SJSA1 (cell line): ENCODE measurements around the gene GREB1. TPM values are rescaled to one million over a fixed set of nuclear protein-coding genes. Genes with fewer than 3 reads are reported as not detected.
"Not testable (repeated sequence)": the region's sequence is repeated elsewhere in the genome, so short reads cannot be mapped to it uniquely, and the experiment has no call there.

Experiments used
- DNase-seq, 2 experiments: peaks; one replicate each; pipeline ENCODE4 v3.0.0-alpha.2; 2015 to 2020; ENCODE audit warnings: low spot score in 2 of 2, low read depth in 1 of 2
- H3K27ac ChIP-seq: fragments of 250-450 bp; sonication (Bioruptor Pico); 2 replicates; pipeline ENCODE4 v1.5.1; 2020; ENCODE audit warnings: mild to moderate bottlenecking, moderate library complexity
- H3K27me3 ChIP-seq: fragments of 250-450 bp; sonication (Bioruptor Pico); replicated peaks from 2 replicates; pipeline ENCODE4 v1.5.1; 2020; ENCODE audit warnings: mild to moderate bottlenecking, moderate library complexity
- H3K36me3 ChIP-seq: fragments of 250-450 bp; sonication (Bioruptor Pico); 2 replicates; pipeline ENCODE4 v1.5.1; 2020; ENCODE audit warnings: mild to moderate bottlenecking
- H3K4me1 ChIP-seq: fragments of 250-450 bp; sonication (Bioruptor Pico); replicated peaks from 2 replicates; pipeline ENCODE4 v1.6.1; 2021; ENCODE audit warnings: mild to moderate bottlenecking
- H3K4me3 ChIP-seq: fragments of 250-450 bp; sonication (Bioruptor Pico); 2 replicates; pipeline ENCODE4 v1.5.1; 2020; ENCODE audit warnings: mild to moderate bottlenecking
- H3K9me3 ChIP-seq: fragments of 250-450 bp; sonication (Bioruptor Pico); replicated peaks from 2 replicates; pipeline ENCODE4 v1.5.1; 2020; ENCODE audit warnings: mild to moderate bottlenecking
- total RNA-seq: library from RNA; depleted of rRNA; stranded (reverse); fragments of >200 nt; shearing (Covaris generic); gene quantifications from 2 replicates; pipeline ENCODE4 v1.2.3, GENCODE V29; 2014

GREB1 gene
- total RNA-seq, 1 experiment from 2014 or later, result not detected

GRCh38 chr2:11652553-11652952 is 118.7 kb downstream of the GREB1 start:
- H3K36me3 ChIP-seq, result no peaks in the 10 kb centered on the region
- H3K4me3 ChIP-seq, result no peak overlapping the region
- no peak overlapping the region for H3K27ac ChIP-seq
- peaks cover 16% of the 10 kb centered on the region; the same call in 1 of the 2 replicates for H3K27me3 ChIP-seq
- H3K4me1 ChIP-seq, result no peaks in the 10 kb centered on the region
- no peak for DNase-seq
- H3K9me3 ChIP-seq, result no peaks in the 10 kb centered on the region; the same call in 1 of the 2 replicates

GRCh38 chr2:11655495-11655894 is 121.7 kb downstream of the GREB1 start:
- no peaks in the 10 kb centered on the region; the same call in 1 of the 2 replicates for H3K9me3 ChIP-seq
- H3K4me1 ChIP-seq, result no peaks in the 10 kb centered on the region
- H3K27me3 ChIP-seq, result peaks cover 13% of the 10 kb centered on the region; the same call in 1 of the 2 replicates
- no peaks in the 10 kb centered on the region for H3K36me3 ChIP-seq
- no peak overlapping the region for H3K4me3 ChIP-seq
- no peak for DNase-seq
- H3K27ac ChIP-seq, result no peak overlapping the region

DNA sequence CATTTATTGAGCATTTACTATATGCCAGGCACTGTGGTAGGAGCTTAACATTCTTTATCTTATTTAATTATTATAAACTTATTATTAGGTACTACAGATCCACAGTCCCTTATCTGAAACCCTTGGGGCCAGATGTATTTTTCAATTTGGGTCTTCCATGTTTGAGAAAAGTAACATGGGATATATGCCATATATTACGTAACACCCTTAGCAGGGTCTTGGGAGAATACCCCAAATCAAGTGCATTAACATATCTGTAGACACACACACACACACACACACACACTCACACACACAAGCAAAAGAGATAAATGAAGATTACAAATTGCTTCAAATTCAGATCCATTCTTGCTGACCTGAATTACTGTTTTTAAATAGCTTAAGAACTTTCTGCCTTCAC is 122.4 kb downstream of the GREB1 start:
- H3K27ac ChIP-seq, result no peak overlapping the region
- H3K4me1 ChIP-seq, result no peaks in the 10 kb centered on the region
- H3K36me3 ChIP-seq, result no peaks in the 10 kb centered on the region
- H3K4me3 ChIP-seq, result no peak overlapping the region
- DNase-seq, result no peak
- H3K27me3 ChIP-seq, result peaks cover 13% of the 10 kb centered on the region; the same call in 1 of the 2 replicates
- no peaks in the 10 kb centered on the region; the same call in 1 of the 2 replicates for H3K9me3 ChIP-seq

DNA sequence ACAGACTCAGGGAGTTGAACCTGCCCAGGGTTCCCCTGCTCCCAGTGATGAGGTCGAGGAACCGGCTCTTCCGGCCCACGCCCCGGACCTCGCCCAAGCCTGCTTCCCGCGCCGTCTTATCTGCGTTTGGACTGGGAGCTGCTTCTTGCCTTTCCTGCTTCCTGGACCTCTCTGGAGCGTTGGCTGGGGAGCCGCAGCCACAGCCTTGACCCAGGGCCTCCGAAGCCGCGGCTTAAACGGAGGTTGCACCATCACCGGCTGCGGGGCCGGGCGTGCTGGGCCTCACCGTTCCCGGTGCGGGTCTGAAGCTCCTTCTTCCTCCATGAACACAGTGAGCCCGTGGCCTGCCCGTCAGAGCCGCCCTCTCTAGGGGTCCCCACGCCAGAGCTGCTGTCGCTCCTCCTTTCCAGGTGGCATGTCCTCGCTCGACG is 122.8 kb downstream of the GREB1 start:
- Histone ChIP-seq H3K4me3 (no peak overlapping the region), H3K4me1 (no peaks in the 10 kb centered on the region), H3K9me3 (no peaks in the 10 kb centered on the region), H3K27me3 (peaks cover 11% of the 10 kb centered on the region; the same call in 1 of the 2 replicates), H3K27ac (no peak overlapping the region), H3K36me3 (no peaks in the 10 kb centered on the region)
- no peak for DNase-seq

GRCh38 chr2:11657195-11657594 is 123.3 kb downstream of the GREB1 start:
- Histone ChIP-seq H3K4me3 (no peak overlapping the region), H3K27me3 (peaks cover 7% of the 10 kb centered on the region; the same call in 1 of the 2 replicates), H3K27ac (no peak overlapping the region), H3K4me1 (no peaks in the 10 kb centered on the region), H3K9me3 (0 out of 2 replicates have a peak, but pooled peaks cover 4% of the 10 kb centered on the region), H3K36me3 (no peaks in the 10 kb centered on the region)
- no peak for DNase-seq

GRCh38 chr2:11657646-11658045 is 123.8 kb downstream of the GREB1 start:
- H3K9me3 ChIP-seq, result 0 out of 2 replicates have a peak, but pooled peaks cover 4% of the 10 kb centered on the region
- H3K36me3 ChIP-seq, result no peaks in the 10 kb centered on the region
- H3K27me3 ChIP-seq, result 0 out of 2 replicates have a peak, but pooled peaks cover 7% of the 10 kb centered on the region
- no peak overlapping the region for H3K4me3 ChIP-seq
- no peak for DNase-seq
- H3K27ac ChIP-seq, result no peak overlapping the region
- H3K4me1 ChIP-seq, result no peaks in the 10 kb centered on the region

GRCh38 chr2:11658208-11659114 is 124.6 kb downstream of the GREB1 start:
- Histone ChIP-seq H3K36me3 (no peaks in the 10 kb centered on the region), H3K4me1 (no peaks in the 10 kb centered on the region)

GRCh38 chr2:11659115-11659475 is 125.2 kb downstream of the GREB1 start:
- DNase-seq, result no peak

More at GRCh38 chr2:11658208-11659114, 124.6 kb downstream of the GREB1 start:
- H3K4me3 ChIP-seq, result no peak overlapping the region
- DNase-seq, result no peak
- no peak overlapping the region for H3K27ac ChIP-seq
- 0 out of 2 replicates have a peak, but pooled peaks cover 4% of the 10 kb centered on the region for H3K9me3 ChIP-seq
- 0 out of 2 replicates have a peak, but pooled peaks cover 7% of the 10 kb centered on the region for H3K27me3 ChIP-seq

GRCh38 chr2:11659851-11660250 is 126.0 kb downstream of the GREB1 start:
- Histone ChIP-seq H3K27ac (no peak overlapping the region), H3K4me1 (no peaks in the 10 kb centered on the region), H3K9me3 (0 out of 2 replicates have a peak, but pooled peaks cover 4% of the 10 kb centered on the region), H3K36me3 (no peaks in the 10 kb centered on the region), H3K4me3 (no peak overlapping the region), H3K27me3 (0 out of 2 replicates have a peak, but pooled peaks cover 7% of the 10 kb centered on the region)
- DNase-seq, result no peak

More at GRCh38 chr2:11659115-11659475, 125.2 kb downstream of the GREB1 start:
- no peaks in the 10 kb centered on the region for H3K36me3 ChIP-seq
- 0 out of 2 replicates have a peak, but pooled peaks cover 4% of the 10 kb centered on the region for H3K9me3 ChIP-seq
- H3K27me3 ChIP-seq, result 0 out of 2 replicates have a peak, but pooled peaks cover 7% of the 10 kb centered on the region
- H3K4me3 ChIP-seq, result no peak overlapping the region
- H3K27ac ChIP-seq, result no peak overlapping the region
- no peaks in the 10 kb centered on the region for H3K4me1 ChIP-seq

DNA sequence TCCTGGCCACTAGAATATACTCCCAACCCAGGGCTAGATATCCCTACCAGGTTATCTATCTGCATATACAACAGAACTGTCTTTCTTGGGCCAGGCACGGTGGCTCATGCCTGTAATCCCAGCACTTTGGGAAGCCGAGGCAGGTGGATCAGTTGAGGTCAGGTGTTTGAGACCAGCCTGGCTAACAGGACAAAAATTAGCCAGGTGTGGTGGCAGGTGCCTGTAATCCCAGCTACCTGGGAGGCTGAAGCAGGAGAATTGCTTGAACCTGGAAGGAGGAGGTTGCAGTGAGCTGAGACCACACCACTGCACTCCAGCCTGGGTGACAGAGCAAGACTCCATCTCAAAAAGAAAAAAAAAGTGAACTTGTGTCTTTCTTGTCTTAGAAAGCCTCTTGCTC is 126.6 kb downstream of the GREB1 start:
- not testable (repeated sequence) for H3K9me3 ChIP-seq, H3K4me3 ChIP-seq, H3K27me3 ChIP-seq, H3K27ac ChIP-seq, H3K4me1 ChIP-seq, DNase-seq, H3K36me3 ChIP-seq

- H3K36me3 ChIP-seq, result no peaks in the 10 kb centered on the region
- DNase-seq, result no peak
- H3K27ac ChIP-seq, result no peak overlapping the region
- no peak overlapping the region for H3K4me3 ChIP-seq
- 0 out of 2 replicates have a peak, but pooled peaks cover 7% of the 10 kb centered on the region for H3K27me3 ChIP-seq
- no peaks in the 10 kb centered on the region for H3K4me1 ChIP-seq
- H3K9me3 ChIP-seq, result peaks cover 4% of the 10 kb centered on the region; the same call in 1 of the 2 replicates
Measured at GRCh38 chr2:11661891-11662435, 128.1 kb downstream of the GREB1 start.

- Histone ChIP-seq H3K9me3 (peaks cover 4% of the 10 kb centered on the region; the same call in 1 of the 2 replicates), H3K4me3 (no peak overlapping the region), H3K27me3 (0 out of 2 replicates have a peak, but pooled peaks cover 5% of the 10 kb centered on the region), H3K27ac (no peak overlapping the region), H3K36me3 (no peaks in the 10 kb centered on the region), H3K4me1 (no peaks in the 10 kb centered on the region)
- no peak for DNase-seq
Measured at GRCh38 chr2:11662882-11663281, 129.0 kb downstream of the GREB1 start.

- no peaks in the 10 kb centered on the region for H3K36me3 ChIP-seq
- DNase-seq, result peak in 1 of 2 experiments; percentile 21
- H3K4me1 ChIP-seq, result no peaks in the 10 kb centered on the region
- peaks cover 4% of the 10 kb centered on the region; the same call in 1 of the 2 replicates for H3K9me3 ChIP-seq
- 0 out of 2 replicates have a peak, but pooled peaks cover 4% of the 10 kb centered on the region for H3K27me3 ChIP-seq
- no peak overlapping the region for H3K4me3 ChIP-seq
- H3K27ac ChIP-seq, result no peak overlapping the region
Measured at GRCh38 chr2:11663427-11663826, 129.6 kb downstream of the GREB1 start.
